Testis (tissue), 2 donors: ENCODE results near the gene PRM2.

Experiments
- CTCF ChIP-seq, 3 experiments: fragments of 450-650 bp in 2 of 3; fragments of 200-600 bp in 1 of 3; sonication (generic) in 1 of 3; IDR thresholded peaks; one replicate each; pipeline ENCODE4 v1.5.1; 2016 to 2019; ENCODE audit warnings: antibody characterized with exemption in 3 of 3, mild to moderate bottlenecking in 2 of 3, moderate library complexity in 1 of 3
- POLR2A ChIP-seq: fragments of 450-650 bp; IDR thresholded peaks from one replicate; pipeline ENCODE4 v1.6.1; 2017; ENCODE audit warnings: antibody characterized with exemption, mild to moderate bottlenecking, moderate library complexity

DNA sequence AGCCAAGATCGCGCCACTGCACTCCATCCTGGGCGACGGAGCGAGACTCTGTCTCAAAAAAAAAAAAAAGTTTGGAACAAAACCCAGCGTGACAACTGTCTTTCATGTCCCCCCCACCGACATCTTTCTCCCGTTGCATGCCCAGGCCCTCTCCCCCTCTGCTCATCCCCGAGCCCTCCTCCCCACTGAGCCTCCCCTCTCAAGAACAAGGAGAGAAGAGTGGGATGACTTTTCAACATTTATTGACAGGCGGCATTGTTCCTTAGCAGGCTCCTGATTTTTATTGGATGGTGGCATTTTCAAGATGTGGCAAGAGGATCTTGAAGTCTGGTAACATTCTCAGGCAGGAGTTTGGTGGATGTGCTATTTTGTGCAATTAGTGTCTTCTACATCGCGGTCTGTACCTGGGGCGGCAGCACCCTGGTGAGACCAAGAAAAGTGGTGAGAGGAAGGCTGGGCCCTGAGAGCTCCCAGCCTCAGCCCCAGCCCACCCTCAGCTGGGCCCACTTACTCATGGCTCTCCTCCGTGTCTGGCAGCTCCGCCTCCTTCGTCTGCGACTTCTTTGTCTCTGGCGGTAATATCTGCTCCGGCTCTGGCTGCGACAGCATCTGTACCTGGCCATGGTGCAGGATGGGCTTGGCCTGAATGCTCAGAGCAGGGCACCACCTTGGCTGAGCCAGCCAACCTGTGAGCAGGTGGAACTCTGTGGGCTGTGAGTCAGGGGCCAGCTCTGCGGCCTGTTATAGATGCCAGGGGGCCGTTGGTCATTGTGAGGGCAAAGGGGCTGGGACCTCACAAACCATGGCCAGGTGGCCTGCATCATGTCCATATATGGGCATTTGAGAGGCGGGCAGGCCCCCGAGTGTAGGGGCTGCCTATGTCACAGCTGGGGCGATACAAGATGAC is 4.6 kb upstream of the PRM2 start, which contains the start of gene PRM1:
- TF ChIP-seq CTCF (IDR thresholded peaks at IDR 0.05) = no peak
- TF ChIP-seq POLR2A = no peak
